Forelimb muscle (tissue), 1 donor: ENCODE results near the gene TBCC. TPM values are rescaled to one million over a fixed set of nuclear protein-coding genes. Genes with fewer than 3 reads are reported as not detected.
A peak's percentile ranks its signal among the peaks of the same experiment; 100 is the strongest.
"Not testable (repeated sequence)": the region's sequence is repeated elsewhere in the genome, so short reads cannot be mapped to it uniquely, and the experiment has no call there.

Experiments
- DNase-seq: peaks from one replicate; pipeline ENCODE4 v3.0.0-alpha.2; 2013; ENCODE audit warnings: low read depth
- polyA plus RNA-seq: library from polyadenylated mRNA; unstranded; fragments of 120-200 nt; gene quantifications from one replicate; pipeline ENCODE4 v1.2.1, GENCODE V29; 2013; ENCODE audit not compliant: insufficient read length

TBCC gene
- 12.3 TPM for polyA plus RNA-seq

DNA sequence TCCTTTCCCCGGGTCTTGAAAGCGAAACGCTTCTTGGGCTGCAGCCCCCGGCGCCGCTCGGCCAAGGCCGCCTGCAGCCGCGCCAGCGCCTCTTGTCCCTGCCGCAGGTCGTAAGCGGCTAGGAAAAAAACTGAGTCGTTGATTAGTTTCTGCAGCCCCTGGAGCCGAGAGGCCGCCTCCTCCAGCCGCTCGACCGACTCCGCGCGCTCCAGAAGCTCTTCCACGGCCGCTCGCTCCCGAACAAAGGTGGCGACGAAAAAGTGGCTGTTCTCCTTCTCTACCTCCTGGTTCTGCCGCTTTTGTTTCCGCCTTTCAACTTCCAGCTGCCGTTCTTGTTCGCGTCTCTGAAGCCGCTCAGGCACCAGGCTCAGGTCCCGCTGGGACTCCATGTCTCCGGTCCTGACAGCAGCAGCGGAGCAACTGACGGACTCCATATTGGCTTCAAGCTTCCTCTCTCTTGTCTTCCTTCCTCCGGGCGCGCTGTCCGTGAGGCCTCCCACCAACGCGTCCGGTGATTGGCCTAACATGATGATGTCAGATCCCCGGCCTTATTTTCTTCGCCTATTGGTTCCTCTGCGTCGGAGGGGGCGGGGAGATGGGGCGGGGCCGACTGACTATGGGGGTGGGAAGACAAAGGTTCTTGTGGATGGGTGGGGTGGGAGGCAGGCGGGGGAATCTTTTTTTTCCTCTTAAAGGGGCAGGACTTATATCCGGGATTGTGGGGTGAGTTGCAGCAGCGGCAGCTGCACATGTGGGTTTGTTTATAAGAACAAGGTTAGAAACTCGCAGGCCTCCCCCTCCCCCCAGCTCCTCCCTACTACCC, at the start of gene TBCC:
TSS of gene TBCC (minus strand) at position 464 of the 823 bp plus-strand sequence. CDS start at position 434, 30 bp downstream.
- peak; percentile 95 for DNase-seq

- no peak for DNase-seq
Observed at GRCh38 chr6:42795651-42796050, 49.7 kb upstream of the TBCC start.

DNA sequence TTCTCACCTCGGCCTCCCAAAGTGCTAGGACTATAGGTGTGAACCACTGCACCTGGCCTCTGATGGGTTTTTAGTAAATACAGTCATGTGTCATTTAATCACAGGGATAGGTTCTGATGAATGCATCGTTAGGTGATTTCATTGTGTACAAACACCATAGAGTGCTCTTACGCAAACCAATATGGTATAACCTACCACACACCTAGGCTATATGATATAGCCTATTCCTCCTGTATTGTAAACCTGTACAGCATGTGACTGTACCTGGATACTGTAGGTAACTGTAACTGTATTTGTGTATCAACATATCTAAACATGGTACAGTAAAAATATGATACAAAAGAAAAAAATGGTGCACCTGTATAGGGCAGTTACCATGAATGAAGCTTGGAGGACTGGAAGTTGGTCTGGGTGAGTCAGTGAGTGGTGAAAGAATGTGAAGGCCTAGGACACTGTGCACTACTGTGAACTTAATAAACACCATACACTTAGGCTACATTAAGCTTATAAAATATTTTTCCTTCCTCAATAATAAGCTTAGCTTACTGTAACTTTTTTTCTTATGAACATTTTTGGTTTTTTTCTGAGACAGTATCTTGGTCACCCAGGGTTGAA, 45.9 kb upstream of the TBCC start:
- DNase-seq = no peak

DNA sequence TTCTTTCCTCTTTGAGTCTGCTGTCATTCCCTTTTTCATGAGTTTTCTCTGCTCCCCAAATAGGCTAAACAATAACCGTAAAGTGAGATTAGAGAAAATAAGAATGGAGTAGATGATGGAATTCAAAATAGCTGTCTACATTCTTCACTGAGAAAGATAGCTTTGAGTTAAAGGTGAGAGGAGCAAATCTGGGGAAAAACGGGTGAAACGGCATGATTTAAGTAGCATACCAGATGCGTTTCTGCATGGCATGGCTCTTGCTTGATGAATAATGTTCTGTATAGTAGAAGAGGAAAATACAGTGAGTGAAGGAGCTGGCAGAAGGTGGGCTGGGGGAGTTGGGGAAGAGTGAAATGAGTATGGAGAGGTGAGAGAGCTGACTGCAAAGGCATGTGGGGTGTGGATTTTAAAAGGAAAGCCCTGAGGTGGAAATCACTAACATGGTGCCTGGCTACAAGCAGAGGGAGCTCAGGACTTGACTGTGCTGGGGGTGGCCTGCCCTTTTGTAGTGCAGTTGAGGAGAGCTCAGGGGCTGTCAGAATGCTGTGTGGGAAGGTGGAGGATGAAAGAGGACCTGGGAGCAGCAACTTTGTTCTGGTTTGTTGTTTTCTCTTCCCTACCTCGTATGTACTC, 44.8 kb upstream of the TBCC start:
- DNase-seq = no peak

DNA sequence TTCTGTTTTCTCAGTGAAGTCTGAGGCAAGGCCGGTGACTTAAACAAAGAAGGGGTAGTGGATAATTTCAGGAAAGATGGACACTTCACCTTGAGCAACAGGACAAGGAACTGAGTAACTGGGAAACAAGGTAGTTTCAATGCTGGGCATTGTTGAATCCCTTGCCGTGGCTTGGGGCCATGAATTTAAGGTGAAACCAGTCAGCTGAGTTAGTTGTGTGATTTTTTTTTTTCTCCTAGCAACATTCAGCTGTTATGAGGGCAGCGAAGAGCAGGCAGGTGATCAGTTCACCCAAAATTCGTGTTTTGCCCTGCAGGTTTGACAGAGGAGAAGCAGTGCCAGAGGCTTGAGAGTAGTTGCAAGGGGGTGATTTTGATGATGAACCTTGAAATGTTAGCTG, 42.8 kb upstream of the TBCC start:
- DNase-seq = no peak

GRCh38 chr6:42787063-42787472, 41.2 kb upstream of the TBCC start:
- no peak for DNase-seq

GRCh38 chr6:42786525-42786985, 40.7 kb upstream of the TBCC start:
- DNase-seq = no peak

- DNase-seq = no peak
Observed at GRCh38 chr6:42784717-42785498, 39.0 kb upstream of the TBCC start.

DNA sequence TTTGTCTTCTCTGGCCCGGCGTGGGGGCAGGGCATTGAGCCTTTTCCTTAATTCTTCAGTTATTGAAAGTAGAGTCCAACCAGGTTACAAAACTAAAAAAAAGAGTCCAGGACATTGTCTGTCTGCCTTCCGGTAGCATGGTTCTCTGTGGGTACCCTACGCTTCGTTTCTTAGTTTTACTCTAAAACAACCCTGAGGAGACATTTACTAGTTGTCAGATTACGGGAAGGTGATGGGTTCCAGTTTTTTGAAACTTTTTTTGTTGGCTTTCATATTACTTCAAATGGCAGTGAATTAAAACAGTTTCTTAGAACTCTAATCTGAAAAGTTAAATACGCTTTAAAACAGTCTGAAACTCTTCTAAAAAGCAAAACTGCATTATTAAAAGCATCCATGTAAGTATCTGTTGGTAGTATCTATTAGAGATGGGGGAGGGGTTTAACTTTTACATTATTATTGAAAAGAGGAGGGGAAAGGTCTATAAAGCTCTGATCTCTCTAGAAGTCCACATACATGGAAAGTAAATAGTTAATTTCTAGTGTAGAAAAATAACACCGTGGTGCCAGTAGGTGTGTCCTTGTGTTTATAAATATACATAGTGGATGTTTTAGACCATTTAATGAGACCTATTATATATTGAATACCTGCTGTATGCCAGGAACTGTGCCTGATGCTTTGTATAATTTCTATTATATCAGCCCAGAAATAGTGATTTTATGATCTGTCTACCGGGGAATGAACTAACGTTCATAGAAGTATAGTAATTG, 38.2 kb upstream of the TBCC start:
- no peak for DNase-seq

DNA sequence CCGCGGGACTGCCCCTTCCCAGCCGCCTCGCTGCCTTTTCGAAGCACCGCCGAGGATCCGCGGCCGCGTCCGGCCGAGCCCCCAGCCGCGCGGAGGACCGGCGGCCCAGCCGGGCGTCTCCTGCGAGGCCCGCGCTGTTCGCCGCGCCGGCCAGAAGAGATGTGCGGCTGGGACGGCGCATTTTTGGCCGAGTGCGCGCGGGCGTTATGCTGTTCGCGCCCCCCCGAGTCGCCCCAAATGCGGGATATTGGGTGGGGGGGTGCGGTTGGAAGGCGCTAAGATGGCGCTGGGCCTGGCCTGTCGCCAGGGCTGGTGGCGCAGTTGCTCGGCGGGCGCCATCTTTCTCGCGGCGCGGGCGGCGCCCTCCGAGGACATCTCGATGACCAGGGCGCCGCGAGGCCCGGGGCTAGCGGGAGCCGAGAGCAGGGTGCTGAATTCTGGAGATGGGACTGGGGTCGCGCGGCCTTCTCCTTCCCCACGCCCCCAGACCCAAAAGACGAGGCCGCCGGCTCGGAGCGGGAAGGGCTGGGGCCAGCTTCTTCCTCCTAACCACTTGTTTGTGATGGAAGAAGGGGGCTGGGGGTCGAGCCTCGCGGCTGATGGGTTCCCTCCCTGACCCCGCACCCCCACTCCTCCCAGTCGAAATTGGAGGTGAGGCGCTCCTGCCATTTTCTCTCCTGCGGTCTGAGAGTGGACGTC, 37.4 kb upstream of the TBCC start:
- DNase-seq = peak; percentile 58

GRCh38 chr6:42782689-42783176, 36.8 kb upstream of the TBCC start:
- DNase-seq = peak; percentile 68

- DNase-seq = peak; percentile 68
Observed at GRCh38 chr6:42781796-42782688, 36.1 kb upstream of the TBCC start, which contains the start of gene BICRAL. BICRAL (plus strand) TSS chr6:42782052; CDS start chr6:42822023, 39,971 bp downstream.

DNA sequence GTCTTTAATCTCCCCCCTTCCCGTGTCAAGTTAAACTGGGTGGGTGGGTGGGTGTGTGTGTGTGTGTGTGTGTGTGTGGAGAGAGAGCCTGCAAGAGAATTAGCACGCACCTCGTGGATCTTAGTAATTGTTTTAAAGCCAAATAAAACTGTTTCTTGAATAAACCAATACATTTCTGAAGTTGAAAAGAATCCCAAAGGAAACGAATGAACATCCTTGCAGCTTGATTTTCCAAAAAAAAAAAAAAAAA, 35.6 kb upstream of the TBCC start:
- DNase-seq = no peak

- DNase-seq = no peak
Observed at GRCh38 chr6:42779521-42779920, 33.6 kb upstream of the TBCC start.

DNA sequence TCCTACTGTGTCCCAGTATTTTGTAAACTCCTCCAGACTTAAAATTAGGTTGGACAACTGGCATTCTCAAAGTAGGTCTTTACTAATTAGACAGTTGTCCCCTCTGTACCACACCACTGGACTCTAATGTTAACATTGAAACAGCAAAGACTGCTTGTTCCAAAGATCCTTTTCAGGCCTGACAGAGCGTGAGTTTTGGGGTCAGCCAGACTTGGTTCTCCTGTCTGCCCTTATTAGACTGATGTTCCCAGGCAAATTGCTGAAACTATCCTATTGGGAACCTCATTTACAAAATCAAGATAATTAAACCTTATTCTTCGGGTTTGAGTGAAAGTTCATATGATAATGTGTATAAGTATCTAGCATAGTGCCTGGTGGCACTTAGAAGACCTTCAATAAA, 32.2 kb upstream of the TBCC start:
- DNase-seq = no peak

DNA sequence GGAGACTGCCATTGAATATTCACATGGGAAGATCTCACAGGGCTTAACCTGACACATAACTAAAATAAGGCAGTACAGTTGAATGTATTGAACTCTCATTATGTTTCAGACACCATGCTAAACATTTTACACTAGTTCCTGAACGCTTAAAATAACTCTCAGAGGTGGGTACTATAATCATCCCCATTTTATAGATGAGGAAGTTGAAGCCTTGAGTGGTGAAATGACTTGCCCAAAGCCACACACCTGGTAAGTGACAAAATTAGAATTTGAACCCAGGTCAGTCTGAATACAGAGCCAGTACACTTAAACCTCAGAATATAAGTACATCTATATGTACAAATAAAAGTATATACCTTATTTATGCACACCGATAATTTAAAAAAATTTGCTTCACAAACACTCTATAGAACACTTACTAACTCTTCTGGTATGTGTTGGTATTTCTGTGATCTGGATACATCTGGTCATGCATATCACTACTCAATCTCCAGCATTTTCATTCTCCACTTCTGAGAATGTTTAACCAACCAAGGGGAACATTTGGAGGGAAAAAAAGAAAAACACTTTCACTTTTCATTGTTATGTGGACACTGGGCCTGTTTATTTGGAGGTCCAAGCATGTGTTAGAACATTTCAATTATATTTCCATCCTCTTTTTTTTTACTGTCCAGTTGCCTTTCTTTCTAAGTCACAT, 31.4 kb upstream of the TBCC start:
- no peak for DNase-seq

DNA sequence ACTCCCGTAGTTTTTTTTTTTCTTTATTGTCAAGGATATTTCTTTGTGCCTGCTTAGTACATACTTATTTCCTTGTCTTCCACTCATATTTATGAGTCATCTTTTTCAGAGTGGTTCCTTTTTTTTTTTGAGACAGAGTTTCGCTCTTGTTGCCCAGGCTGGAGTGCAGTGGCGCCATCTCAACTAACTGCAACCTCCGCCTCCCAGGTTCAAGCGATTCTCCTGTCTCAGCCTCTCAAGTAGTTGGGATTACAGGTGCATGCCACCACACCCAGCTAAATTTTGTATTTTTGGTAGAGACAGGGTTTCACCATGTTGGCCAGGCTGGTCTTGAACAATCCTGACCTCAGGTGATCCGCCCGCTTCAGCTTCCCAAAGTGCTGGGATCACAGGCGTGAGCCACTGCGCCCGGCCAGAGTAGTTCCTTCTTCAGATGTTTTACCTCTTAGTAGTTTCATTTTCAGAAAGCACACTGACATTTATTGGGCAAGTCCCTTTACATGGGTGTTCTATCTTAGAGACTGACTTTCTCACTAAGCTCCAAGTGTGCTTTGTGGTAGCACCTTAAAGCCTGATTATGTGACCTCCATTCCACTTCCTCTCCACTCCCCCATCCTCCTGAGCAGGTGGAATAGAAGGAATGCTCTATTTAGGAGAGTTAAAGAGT, 29.1 kb upstream of the TBCC start:
- DNase-seq = not testable (repeated sequence)

DNA sequence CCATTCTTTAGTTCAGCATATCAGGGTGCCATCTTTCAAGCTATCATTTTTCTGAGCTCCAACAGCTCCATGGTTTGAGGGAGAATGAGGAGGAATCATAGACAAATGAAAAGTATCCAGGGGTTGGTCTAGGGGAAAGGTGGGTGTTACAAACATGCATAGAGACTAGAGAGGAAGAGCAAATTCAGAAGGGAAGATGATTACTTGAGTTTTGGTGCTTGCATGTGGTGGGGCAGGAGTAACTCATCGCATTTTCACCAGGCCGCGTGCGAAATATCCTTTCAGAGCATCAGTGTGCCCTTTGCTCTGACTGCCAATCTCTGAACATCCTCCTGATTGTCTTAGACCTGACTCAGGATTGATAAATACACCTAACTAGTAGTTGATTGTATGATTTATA, 28.3 kb upstream of the TBCC start:
- DNase-seq = no peak
